PC-9 (cell line): ENCODE results near the gene ITGA8.

Experiments
- EZH2 ChIP-seq: fragments of 200-600 bp; sonication (generic); IDR thresholded peaks from 2 replicates; pipeline ENCODE4 v1.8.0; 2017; ENCODE audit warnings: antibody characterized with exemption, low read depth
- TF ChIP-seq, protein P1 (sequence below): fragments of 200-600 bp; sonication (generic); conservative IDR thresholded peaks from 2 replicates; pipeline ENCODE4 v1.6.1; 2017; ENCODE audit warnings: mixed run types, antibody characterized with exemption, mild to moderate bottlenecking, moderate library complexity

DNA sequence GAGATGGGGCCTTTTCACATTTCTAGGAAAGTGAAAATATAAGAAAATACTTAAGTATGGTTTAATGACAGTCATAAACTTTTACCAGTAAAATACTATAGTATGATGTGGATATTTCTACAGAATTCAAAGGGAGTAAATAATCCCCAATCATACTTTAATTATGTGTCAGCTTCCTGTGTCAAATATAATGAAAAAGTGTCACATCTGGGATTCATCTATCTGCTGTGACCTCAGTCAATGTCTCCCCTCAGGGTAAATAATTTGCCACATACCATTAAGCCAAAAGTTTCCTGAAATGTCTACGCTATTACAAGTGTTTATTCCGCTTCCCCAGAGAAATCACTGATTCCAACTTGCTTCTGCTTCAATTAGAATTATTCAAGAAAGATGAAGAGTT, 110.5 kb downstream of the ITGA8 start:
- no peak for TF ChIP-seq EZH2
- TF ChIP-seq, protein P1, sequence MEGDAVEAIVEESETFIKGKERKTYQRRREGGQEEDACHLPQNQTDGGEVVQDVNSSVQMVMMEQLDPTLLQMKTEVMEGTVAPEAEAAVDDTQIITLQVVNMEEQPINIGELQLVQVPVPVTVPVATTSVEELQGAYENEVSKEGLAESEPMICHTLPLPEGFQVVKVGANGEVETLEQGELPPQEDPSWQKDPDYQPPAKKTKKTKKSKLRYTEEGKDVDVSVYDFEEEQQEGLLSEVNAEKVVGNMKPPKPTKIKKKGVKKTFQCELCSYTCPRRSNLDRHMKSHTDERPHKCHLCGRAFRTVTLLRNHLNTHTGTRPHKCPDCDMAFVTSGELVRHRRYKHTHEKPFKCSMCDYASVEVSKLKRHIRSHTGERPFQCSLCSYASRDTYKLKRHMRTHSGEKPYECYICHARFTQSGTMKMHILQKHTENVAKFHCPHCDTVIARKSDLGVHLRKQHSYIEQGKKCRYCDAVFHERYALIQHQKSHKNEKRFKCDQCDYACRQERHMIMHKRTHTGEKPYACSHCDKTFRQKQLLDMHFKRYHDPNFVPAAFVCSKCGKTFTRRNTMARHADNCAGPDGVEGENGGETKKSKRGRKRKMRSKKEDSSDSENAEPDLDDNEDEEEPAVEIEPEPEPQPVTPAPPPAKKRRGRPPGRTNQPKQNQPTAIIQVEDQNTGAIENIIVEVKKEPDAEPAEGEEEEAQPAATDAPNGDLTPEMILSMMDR, result no peak
